ENCODE data around the gene LONRF2.

The LONRF2 gene

GRCh38 chr2:100238471-100238870, 83.8 kb downstream of the LONRF2 start:
- H3K4me3 ChIP-seq (ENCODE audit: low read length) = no peak overlapping the region
- no peak overlapping the region for H3K27ac ChIP-seq (ENCODE audit: low read length)
- H3K9ac ChIP-seq (ENCODE audit: low read depth, low read length) = no peak overlapping the region
- H3K9me3 ChIP-seq (ENCODE audit: insufficient read depth, low read depth, low read length) = no peaks in the 10 kb centered on the region
- H3K4me1 ChIP-seq (ENCODE audit: insufficient read depth, low read length) = peaks cover 2% of the 10 kb centered on the region; the same call in 1 of the 2 replicates
- no peaks in the 10 kb centered on the region for H3K27me3 ChIP-seq (ENCODE audit: insufficient read depth, low read length)
- no peaks in the 10 kb centered on the region for H3K36me3 ChIP-seq (ENCODE audit: insufficient read depth, low read depth, low read length)

- Histone ChIP-seq H3K4me1 (ENCODE audit: insufficient read depth, low read length) (peaks cover 2% of the 10 kb centered on the region; the same call in 1 of the 2 replicates), H3K36me3 (ENCODE audit: insufficient read depth, low read depth, low read length) (no peaks in the 10 kb centered on the region), H3K9me3 (ENCODE audit: insufficient read depth, low read depth, low read length) (no peaks in the 10 kb centered on the region), H3K4me3 (ENCODE audit: low read length) (no peak overlapping the region), H3K27me3 (ENCODE audit: insufficient read depth, low read length) (no peaks in the 10 kb centered on the region), H3K9ac (ENCODE audit: low read depth, low read length) (no peak overlapping the region), H3K27ac (ENCODE audit: low read length) (no peak overlapping the region)
These were observed 84.5 kb downstream of the LONRF2 start for GRCh38 chr2:100237770-100238169.

- Histone ChIP-seq H3K9me3 (ENCODE audit: insufficient read depth, low read depth, low read length) (no peaks in the 10 kb centered on the region), H3K4me1 (ENCODE audit: insufficient read depth, low read length) (peaks cover 2% of the 10 kb centered on the region; the same call in 1 of the 2 replicates), H3K9ac (ENCODE audit: low read depth, low read length) (no peak overlapping the region), H3K27me3 (ENCODE audit: insufficient read depth, low read length) (no peaks in the 10 kb centered on the region), H3K4me3 (ENCODE audit: low read length) (no peak overlapping the region), H3K27ac (ENCODE audit: low read length) (no peak overlapping the region), H3K36me3 (ENCODE audit: insufficient read depth, low read depth, low read length) (no peaks in the 10 kb centered on the region)
These were observed 85.1 kb downstream of the LONRF2 start for GRCh38 chr2:100237163-100237562.

- Histone ChIP-seq H3K27me3 (ENCODE audit: insufficient read depth, low read length) (no peaks in the 10 kb centered on the region), H3K9ac (ENCODE audit: low read depth, low read length) (no peak overlapping the region), H3K4me3 (ENCODE audit: low read length) (no peak overlapping the region), H3K36me3 (ENCODE audit: insufficient read depth, low read depth, low read length) (no peaks in the 10 kb centered on the region), H3K27ac (ENCODE audit: low read length) (no peak overlapping the region), H3K4me1 (ENCODE audit: insufficient read depth, low read length) (peaks cover 2% of the 10 kb centered on the region; the same call in 1 of the 2 replicates), H3K9me3 (ENCODE audit: insufficient read depth, low read depth, low read length) (no peaks in the 10 kb centered on the region)
These were observed 86.1 kb downstream of the LONRF2 start for GRCh38 chr2:100236166-100236565.

- no peak overlapping the region for H3K9ac ChIP-seq (ENCODE audit: low read depth, low read length)
These were observed 86.7 kb downstream of the LONRF2 start for GRCh38 chr2:100235581-100235980.

GRCh38 chr2:100235098-100235497, 87.2 kb downstream of the LONRF2 start:
- H3K4me1 ChIP-seq (ENCODE audit: insufficient read depth, low read length) = peaks cover 2% of the 10 kb centered on the region; the same call in 1 of the 2 replicates
- H3K4me3 ChIP-seq (ENCODE audit: low read length) = no peak overlapping the region
- H3K9ac ChIP-seq (ENCODE audit: low read depth, low read length) = no peak overlapping the region
- no peaks in the 10 kb centered on the region for H3K36me3 ChIP-seq (ENCODE audit: insufficient read depth, low read depth, low read length)
- no peaks in the 10 kb centered on the region for H3K9me3 ChIP-seq (ENCODE audit: insufficient read depth, low read depth, low read length)
- no peak overlapping the region for H3K27ac ChIP-seq (ENCODE audit: low read length)
- H3K27me3 ChIP-seq (ENCODE audit: insufficient read depth, low read length) = no peaks in the 10 kb centered on the region

More at GRCh38 chr2:100235581-100235980, 86.7 kb downstream of the LONRF2 start:
- no peaks in the 10 kb centered on the region for H3K9me3 ChIP-seq (ENCODE audit: insufficient read depth, low read depth, low read length)
- no peak overlapping the region for H3K27ac ChIP-seq (ENCODE audit: low read length)
- no peaks in the 10 kb centered on the region for H3K36me3 ChIP-seq (ENCODE audit: insufficient read depth, low read depth, low read length)
- H3K4me3 ChIP-seq (ENCODE audit: low read length) = no peak overlapping the region
- peaks cover 2% of the 10 kb centered on the region; the same call in 1 of the 2 replicates for H3K4me1 ChIP-seq (ENCODE audit: insufficient read depth, low read length)
- no peaks in the 10 kb centered on the region for H3K27me3 ChIP-seq (ENCODE audit: insufficient read depth, low read length)

- Histone ChIP-seq H3K4me1 (ENCODE audit: insufficient read depth, low read length) (peaks cover 2% of the 10 kb centered on the region; the same call in 1 of the 2 replicates), H3K4me3 (ENCODE audit: low read length) (no peak overlapping the region), H3K9me3 (ENCODE audit: insufficient read depth, low read depth, low read length) (no peaks in the 10 kb centered on the region), H3K36me3 (ENCODE audit: insufficient read depth, low read depth, low read length) (no peaks in the 10 kb centered on the region), H3K9ac (ENCODE audit: low read depth, low read length) (no peak overlapping the region), H3K27me3 (ENCODE audit: insufficient read depth, low read length) (no peaks in the 10 kb centered on the region), H3K27ac (ENCODE audit: low read length) (no peak overlapping the region)
These were observed 88.2 kb downstream of the LONRF2 start for GRCh38 chr2:100234141-100234540.

- Histone ChIP-seq H3K27ac (ENCODE audit: low read length) (no peak overlapping the region), H3K9ac (ENCODE audit: low read depth, low read length) (no peak overlapping the region), H3K4me3 (ENCODE audit: low read length) (no peak overlapping the region), H3K4me1 (ENCODE audit: insufficient read depth, low read length) (peaks cover 2% of the 10 kb centered on the region; the same call in 1 of the 2 replicates), H3K36me3 (ENCODE audit: insufficient read depth, low read depth, low read length) (no peaks in the 10 kb centered on the region), H3K9me3 (ENCODE audit: insufficient read depth, low read depth, low read length) (no peaks in the 10 kb centered on the region), H3K27me3 (ENCODE audit: insufficient read depth, low read length) (no peaks in the 10 kb centered on the region)
These were observed 89.2 kb downstream of the LONRF2 start for GRCh38 chr2:100233061-100233460.

GRCh38 chr2:100230754-100231153, 91.5 kb downstream of the LONRF2 start:
- H3K27ac ChIP-seq (ENCODE audit: low read length) = no peak overlapping the region
- H3K36me3 ChIP-seq (ENCODE audit: insufficient read depth, low read depth, low read length) = no peaks in the 10 kb centered on the region
- peaks cover 2% of the 10 kb centered on the region; the same call in 1 of the 2 replicates for H3K4me1 ChIP-seq (ENCODE audit: insufficient read depth, low read length)
- no peak overlapping the region for H3K9ac ChIP-seq (ENCODE audit: low read depth, low read length)
- H3K4me3 ChIP-seq (ENCODE audit: low read length) = no peak overlapping the region
- no peaks in the 10 kb centered on the region for H3K9me3 ChIP-seq (ENCODE audit: insufficient read depth, low read depth, low read length)
- no peaks in the 10 kb centered on the region for H3K27me3 ChIP-seq (ENCODE audit: insufficient read depth, low read length)

- no peaks in the 10 kb centered on the region for H3K4me1 ChIP-seq (ENCODE audit: insufficient read depth, low read length)
- H3K9ac ChIP-seq (ENCODE audit: low read depth, low read length) = no peak overlapping the region
- H3K9me3 ChIP-seq (ENCODE audit: insufficient read depth, low read depth, low read length) = no peaks in the 10 kb centered on the region
- no peak overlapping the region for H3K27ac ChIP-seq (ENCODE audit: low read length)
- H3K4me3 ChIP-seq (ENCODE audit: low read length) = no peak overlapping the region
- no peaks in the 10 kb centered on the region for H3K36me3 ChIP-seq (ENCODE audit: insufficient read depth, low read depth, low read length)
- H3K27me3 ChIP-seq (ENCODE audit: insufficient read depth, low read length) = no peaks in the 10 kb centered on the region; the same call in 1 of the 2 replicates
These were observed 93.3 kb downstream of the LONRF2 start for GRCh38 chr2:100228967-100229366.

- Histone ChIP-seq H3K9me3 (ENCODE audit: insufficient read depth, low read depth, low read length) (no peaks in the 10 kb centered on the region), H3K36me3 (ENCODE audit: insufficient read depth, low read depth, low read length) (no peaks in the 10 kb centered on the region), H3K9ac (ENCODE audit: low read depth, low read length) (no peak overlapping the region), H3K27me3 (ENCODE audit: insufficient read depth, low read length) (no peaks in the 10 kb centered on the region; the same call in 1 of the 2 replicates), H3K4me1 (ENCODE audit: insufficient read depth, low read length) (no peaks in the 10 kb centered on the region), H3K27ac (ENCODE audit: low read length) (no peak overlapping the region), H3K4me3 (ENCODE audit: low read length) (no peak overlapping the region)
These were observed 93.9 kb downstream of the LONRF2 start for GRCh38 chr2:100228415-100228814.

- H3K9me3 ChIP-seq (ENCODE audit: insufficient read depth, low read depth, low read length) = no peaks in the 10 kb centered on the region
- H3K4me1 ChIP-seq (ENCODE audit: insufficient read depth, low read length) = no peaks in the 10 kb centered on the region
- H3K9ac ChIP-seq (ENCODE audit: low read depth, low read length) = no peak overlapping the region
- H3K36me3 ChIP-seq (ENCODE audit: insufficient read depth, low read depth, low read length) = no peaks in the 10 kb centered on the region
- H3K4me3 ChIP-seq (ENCODE audit: low read length) = no peak overlapping the region
- no peak overlapping the region for H3K27ac ChIP-seq (ENCODE audit: low read length)
- H3K27me3 ChIP-seq (ENCODE audit: insufficient read depth, low read length) = no peaks in the 10 kb centered on the region; the same call in 1 of the 2 replicates
These were observed 97.2 kb downstream of the LONRF2 start for GRCh38 chr2:100224988-100225710.
